D721Med (cell line): ENCODE results near the gene PRRT1.
A peak's percentile ranks its signal among the peaks of the same experiment; 100 is the strongest.

Source experiments
- DNase-seq: peaks from one replicate; pipeline ENCODE4 v3.0.0; 2011; ENCODE audit warnings: low spot score; ENCODE audit not compliant: insufficient read length
- FAIRE-seq: peaks from 2 replicates; lab custom pipeline; 2011; peaks lifted over from hg19 to GRCh38; lab: Jason Lieb, UNC
- TF ChIP-seq, protein P1 (sequence below): IDR thresholded peaks from 2 replicates; pipeline ENCODE4 v1.5.1; 2012; ENCODE audit warnings: mild to moderate bottlenecking, control low read depth; ENCODE audit not compliant: insufficient read depth; ENCODE audit errors: missing control alignments

The PRRT1 gene

GRCh38 chr6:32156891-32157290 is 5.2 kb upstream of the PRRT1 start:
- DNase-seq = no peak
- TF ChIP-seq, protein P1, sequence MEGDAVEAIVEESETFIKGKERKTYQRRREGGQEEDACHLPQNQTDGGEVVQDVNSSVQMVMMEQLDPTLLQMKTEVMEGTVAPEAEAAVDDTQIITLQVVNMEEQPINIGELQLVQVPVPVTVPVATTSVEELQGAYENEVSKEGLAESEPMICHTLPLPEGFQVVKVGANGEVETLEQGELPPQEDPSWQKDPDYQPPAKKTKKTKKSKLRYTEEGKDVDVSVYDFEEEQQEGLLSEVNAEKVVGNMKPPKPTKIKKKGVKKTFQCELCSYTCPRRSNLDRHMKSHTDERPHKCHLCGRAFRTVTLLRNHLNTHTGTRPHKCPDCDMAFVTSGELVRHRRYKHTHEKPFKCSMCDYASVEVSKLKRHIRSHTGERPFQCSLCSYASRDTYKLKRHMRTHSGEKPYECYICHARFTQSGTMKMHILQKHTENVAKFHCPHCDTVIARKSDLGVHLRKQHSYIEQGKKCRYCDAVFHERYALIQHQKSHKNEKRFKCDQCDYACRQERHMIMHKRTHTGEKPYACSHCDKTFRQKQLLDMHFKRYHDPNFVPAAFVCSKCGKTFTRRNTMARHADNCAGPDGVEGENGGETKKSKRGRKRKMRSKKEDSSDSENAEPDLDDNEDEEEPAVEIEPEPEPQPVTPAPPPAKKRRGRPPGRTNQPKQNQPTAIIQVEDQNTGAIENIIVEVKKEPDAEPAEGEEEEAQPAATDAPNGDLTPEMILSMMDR = no peak

DNA sequence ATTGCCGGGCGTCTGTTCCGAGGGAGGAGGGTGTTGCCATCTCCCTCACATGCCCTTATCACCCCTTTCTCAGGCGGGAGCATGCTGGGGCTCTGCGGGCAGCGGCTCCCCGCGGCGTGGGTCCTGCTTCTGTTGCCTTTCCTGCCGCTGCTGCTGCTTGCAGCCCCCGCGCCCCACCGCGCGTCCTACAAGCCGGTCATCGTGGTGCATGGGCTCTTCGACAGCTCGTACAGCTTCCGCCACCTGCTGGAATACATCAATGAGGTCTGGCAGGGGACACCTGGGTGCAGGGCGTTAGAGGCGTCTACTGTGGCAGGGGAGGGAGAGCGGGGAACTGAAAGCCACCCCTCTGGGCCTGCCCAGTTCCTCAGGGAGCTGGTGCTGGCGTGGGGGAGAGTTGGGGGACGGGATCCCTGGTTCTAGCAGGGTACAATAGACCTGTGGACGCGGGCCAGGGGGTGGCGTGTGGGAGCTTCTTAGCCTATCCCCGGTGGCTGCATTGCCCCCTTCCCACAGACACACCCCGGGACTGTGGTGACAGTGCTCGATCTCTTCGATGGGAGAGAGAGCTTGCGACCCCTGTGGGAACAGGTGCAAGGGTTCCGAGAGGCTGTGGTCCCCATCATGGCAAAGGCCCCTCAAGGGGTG is 2.9 kb upstream of the PRRT1 start:
- peak; percentile 57 for DNase-seq
- TF ChIP-seq, protein P1 = peak; percentile 53
- FAIRE-seq = no peak

More at GRCh38 chr6:32156891-32157290, 5.2 kb upstream of the PRRT1 start:
- no peak for FAIRE-seq

DNA sequence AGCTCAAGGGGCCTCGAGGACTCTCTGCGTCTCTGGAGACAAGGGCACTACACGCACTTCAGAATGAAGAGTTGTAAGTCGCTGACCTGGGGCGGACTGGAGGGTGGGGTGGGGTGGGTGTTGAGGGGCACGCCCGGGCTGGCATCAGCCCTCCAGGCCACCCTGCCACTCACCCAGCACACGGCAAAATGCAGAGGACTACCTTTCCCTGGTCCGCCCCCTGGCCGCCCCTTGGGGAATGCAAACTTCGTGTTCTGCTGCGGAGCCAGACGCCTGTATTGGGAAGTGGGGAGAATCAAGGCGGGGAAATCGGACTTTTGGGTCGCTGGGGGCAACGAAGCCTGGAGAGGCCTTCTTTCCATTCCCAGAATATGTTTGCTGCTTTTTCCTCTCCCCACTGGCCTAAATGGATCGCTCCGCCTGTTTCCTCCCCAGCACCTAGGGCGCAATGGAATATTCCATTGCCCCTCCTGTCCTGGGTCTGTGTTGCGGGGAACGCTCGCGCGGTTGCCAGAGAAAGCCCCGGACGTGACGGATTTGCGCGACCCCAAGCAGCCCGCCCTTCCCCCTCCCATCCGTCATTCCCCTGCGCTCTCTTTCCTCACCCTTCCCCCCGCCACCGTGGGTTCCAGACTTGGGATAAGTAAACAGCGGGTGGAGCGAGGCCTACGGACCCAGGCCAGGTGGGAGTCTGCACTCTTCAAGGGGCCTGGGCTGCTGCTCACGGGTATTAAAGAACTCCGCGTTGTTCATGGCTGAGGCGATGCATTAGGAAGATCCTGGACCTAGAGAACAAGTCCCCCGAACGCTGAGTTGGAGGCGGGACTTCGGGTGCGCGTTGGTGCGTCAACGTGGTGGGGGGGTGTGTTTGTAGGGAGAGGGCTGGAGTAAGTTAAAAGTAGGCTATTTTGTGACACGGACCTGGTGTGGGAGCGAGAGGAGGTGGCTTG is 2.1 kb upstream of the PRRT1 start, which contains the start of gene PPT2:
Gene PPT2, plus strand, starts transcription at position 578 of the 950 bp plus-strand sequence. CDS start 454 bp downstream, outside the sequence.
- no peak for FAIRE-seq
- DNase-seq = peak; percentile 75
- TF ChIP-seq, protein P1 = no peak

- DNase-seq = no peak
- no peak for FAIRE-seq
- TF ChIP-seq, protein P1 = no peak
Measured at GRCh38 chr6:32152769-32153563, 1.2 kb upstream of the PRRT1 start.

DNA sequence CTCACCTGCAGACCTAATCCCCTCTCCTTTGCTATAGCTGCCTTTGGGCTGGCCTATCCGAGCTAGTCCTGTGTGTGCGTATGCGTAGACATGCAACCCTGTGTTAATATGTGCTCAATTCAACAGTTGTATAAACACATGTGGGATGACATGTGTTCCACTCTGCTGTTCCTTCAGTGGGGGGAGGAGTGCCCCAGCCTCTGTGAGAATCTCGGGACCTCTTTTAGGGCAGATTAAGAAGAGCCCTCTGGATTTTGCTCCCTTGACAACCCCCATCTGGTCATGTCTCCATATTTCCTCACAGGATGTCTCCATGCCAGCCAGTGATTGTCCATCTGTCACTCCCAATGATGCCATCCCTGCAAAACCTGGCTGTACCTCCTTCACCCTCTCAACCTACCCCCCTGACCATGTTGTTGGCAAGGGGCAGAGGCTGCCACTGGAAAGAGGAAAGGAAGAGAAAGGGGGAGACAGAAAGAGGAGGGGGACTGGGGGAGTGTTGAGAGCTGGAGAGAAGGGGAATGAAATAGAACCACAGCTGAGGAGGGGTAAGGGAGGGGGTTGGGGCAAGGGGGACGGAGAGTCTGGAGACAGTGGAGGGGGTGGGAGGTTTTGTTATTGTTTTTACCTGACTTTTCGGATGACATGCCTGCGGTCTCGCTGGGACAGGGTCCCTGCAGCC is 417 bp downstream of the PRRT1 start:
- FAIRE-seq = no peak
- TF ChIP-seq, protein P1 = no peak
- DNase-seq = no peak
